Vagina (tissue), 2 donors: Measurements from ENCODE around the gene TAOK3. TPM values are rescaled to one million over a fixed set of nuclear protein-coding genes. Genes with fewer than 3 reads are reported as not detected.

ENCODE experiments used
- DNase-seq, 2 donors: peaks; one replicate each; pipeline ENCODE4 v3.0.0-alpha.2; 2017; ENCODE audit errors: extremely low spot score in 2 of 2
- H3K27ac ChIP-seq: fragments of 200-600 bp; sonication (generic); one replicate; pipeline ENCODE4 v1.5.1; 2019
- H3K27me3 ChIP-seq: fragments of 200-600 bp; sonication (generic); one replicate; pipeline ENCODE4 v1.5.1; 2019
- H3K36me3 ChIP-seq, 2 donors: fragments of 200-600 bp; sonication (generic); one replicate each; pipeline ENCODE4 v1.5.1; 2017 to 2019
- H3K4me1 ChIP-seq: fragments of 200-600 bp; sonication (generic); one replicate; pipeline ENCODE4 v1.5.1; 2019
- H3K4me3 ChIP-seq, 2 donors: fragments of 200-600 bp; sonication (generic); 1 replicate in 1 of 2; 2 replicates in 1 of 2; pipeline ENCODE4 v1.5.1; 2016 to 2019
- H3K9me3 ChIP-seq: fragments of 200-600 bp; sonication (generic); one replicate; pipeline ENCODE4 v1.5.1; 2019
- CTCF ChIP-seq, 3 experiments: fragments of 450-650 bp in 2 of 3; fragments of 200-600 bp in 1 of 3; sonication (generic) in 1 of 3; IDR thresholded peaks; one replicate each; pipeline ENCODE4 v1.5.1; 2017 to 2019; ENCODE audit warnings: antibody characterized with exemption in 3 of 3, mild to moderate bottlenecking in 2 of 3, moderate library complexity in 2 of 3
- POLR2A ChIP-seq, 2 donors: fragments of 450-650 bp; IDR thresholded peaks; one replicate each; pipeline ENCODE4 v1.6.1; 2017; ENCODE audit warnings: antibody characterized with exemption in 2 of 2, mild to moderate bottlenecking in 2 of 2, moderate library complexity in 2 of 2
- POLR2AphosphoS5 ChIP-seq, 2 donors: sonication (generic); formaldehyde crosslinking; IDR thresholded peaks; one replicate each; pipeline ENCODE4 v1.9.0; 2017; ENCODE audit warnings: antibody characterized with exemption in 2 of 2, mild to moderate bottlenecking in 2 of 2, low read depth in 1 of 2; ENCODE audit not compliant: insufficient read depth in 1 of 2
- intact Hi-C: fragments of 100-400 bp; cut with DNase I; formaldehyde crosslinking; loops from one replicate; pipeline ENCODE4 v1.15.1; 2023
- total RNA-seq: library from RNA; depleted of rRNA; stranded (reverse); fragments of >200 nt; gene quantifications from one replicate; pipeline ENCODE4 v1.2.3, GENCODE V29; 2016

The TAOK3 gene
- total RNA-seq, 1 donor from 2014 or later = 41.0 TPM

- TF ChIP-seq POLR2AphosphoS5 (IDR thresholded peaks at IDR 0.05; ENCODE audit: insufficient read depth in 1 of 2, low read depth in 1 of 2) (no peak), POLR2A (IDR thresholded peaks at IDR 0.05) (no peak), CTCF (IDR thresholded peaks at IDR 0.05) (no peak)
Measured at GRCh38 chr12:118102070-118102469, 270.6 kb downstream of the TAOK3 start.

GRCh38 chr12:118101051-118101450, 271.7 kb downstream of the TAOK3 start:
- Histone ChIP-seq H3K4me3 (no peak overlapping the region), H3K36me3 (no peaks in the 10 kb centered on the region), H3K27ac (no peak overlapping the region), H3K9me3 (no peaks in the 10 kb centered on the region), H3K27me3 (no peaks in the 10 kb centered on the region), H3K4me1 (peaks cover 19% of the 10 kb centered on the region)
- intact Hi-C loops = no loop called here
- TF ChIP-seq POLR2A (IDR thresholded peaks at IDR 0.05) (no peak), POLR2AphosphoS5 (IDR thresholded peaks at IDR 0.05; ENCODE audit: insufficient read depth in 1 of 2, low read depth in 1 of 2) (no peak), CTCF (IDR thresholded peaks at IDR 0.05) (no peak)
- DNase-seq = no peak

More at GRCh38 chr12:118102070-118102469, 270.6 kb downstream of the TAOK3 start:
- Histone ChIP-seq H3K9me3 (no peaks in the 10 kb centered on the region), H3K27ac (no peak overlapping the region), H3K4me3 (no peak overlapping the region), H3K36me3 (no peaks in the 10 kb centered on the region), H3K4me1 (peaks cover 19% of the 10 kb centered on the region), H3K27me3 (no peaks in the 10 kb centered on the region)
- DNase-seq = no peak
- intact Hi-C loops = no loop called here

Other genes starting within 250 kb of the TAOK3 start
- 167 TPM for gene PEBP1, start 236.8 kb downstream of the TAOK3 start, total RNA-seq
- gene SUDS3, start 3.6 kb upstream of the TAOK3 start, total RNA-seq = 26.3 TPM